ENCODE measurements around the gene HCRTR2. TPM values are rescaled to one million over a fixed set of nuclear protein-coding genes. Genes with fewer than 3 reads are reported as not detected.
A peak's percentile ranks its signal among the peaks of the same experiment; 100 is the strongest.
"Not testable (repeated sequence)": the region's sequence is repeated elsewhere in the genome, so short reads cannot be mapped to it uniquely, and the experiment has no call there.

Gene HCRTR2
- total RNA-seq (2014; rRNA removed; shearing (Covaris generic)) = not detected in 2 replicates

- DNase-seq (ENCODE audit: low spot score) = no peak
Measured at GRCh38 chr6:55174211-55175026, at the start of gene HCRTR2. Gene HCRTR2 (plus strand): TSS chr6:55174515. CDS start chr6:55174588, 73 bp downstream.

- no peak for DNase-seq (ENCODE audit: low spot score)
Measured at GRCh38 chr6:55130806-55131324, 43.5 kb upstream of the HCRTR2 start.

GRCh38 chr6:55131616-55132015, 42.7 kb upstream of the HCRTR2 start:
- no peak for DNase-seq (ENCODE audit: low spot score)

GRCh38 chr6:55136916-55137315, 37.4 kb upstream of the HCRTR2 start:
- no peak for DNase-seq (ENCODE audit: low spot score)

GRCh38 chr6:55137929-55138693, 36.2 kb upstream of the HCRTR2 start:
- DNase-seq (ENCODE audit: low spot score) = no peak

GRCh38 chr6:55141611-55142010, 32.7 kb upstream of the HCRTR2 start:
- no peak for DNase-seq (ENCODE audit: low spot score)

- no peak for DNase-seq (ENCODE audit: low spot score)
Measured at GRCh38 chr6:55142610-55143009, 31.7 kb upstream of the HCRTR2 start.

GRCh38 chr6:55153284-55153683, 21.0 kb upstream of the HCRTR2 start:
- no peak for DNase-seq (ENCODE audit: low spot score)

- not testable (repeated sequence) for DNase-seq (ENCODE audit: low spot score)
Measured at GRCh38 chr6:55158784-55159183, 15.5 kb upstream of the HCRTR2 start.

GRCh38 chr6:55167860-55168259, 6.5 kb upstream of the HCRTR2 start:
- DNase-seq (ENCODE audit: low spot score) = no peak

GRCh38 chr6:55175078-55176049, 1.0 kb downstream of the HCRTR2 start:
- DNase-seq (ENCODE audit: low spot score) = no peak

- DNase-seq (ENCODE audit: low spot score) = no peak
Measured at GRCh38 chr6:55176958-55177357, 2.6 kb downstream of the HCRTR2 start.

GRCh38 chr6:55180258-55180657, 5.9 kb downstream of the HCRTR2 start:
- no peak for DNase-seq (ENCODE audit: low spot score)

GRCh38 chr6:55182016-55182650, 7.8 kb downstream of the HCRTR2 start:
- DNase-seq (ENCODE audit: low spot score) = peak; percentile 14

GRCh38 chr6:55184782-55185530, 10.6 kb downstream of the HCRTR2 start:
- DNase-seq (ENCODE audit: low spot score) = no peak

- no peak for DNase-seq (ENCODE audit: low spot score)
Measured at GRCh38 chr6:55198715-55199114, 24.4 kb downstream of the HCRTR2 start.

GRCh38 chr6:55199239-55199638, 24.9 kb downstream of the HCRTR2 start:
- DNase-seq (ENCODE audit: low spot score) = no peak

- DNase-seq (ENCODE audit: low spot score) = no peak
Measured at GRCh38 chr6:55208478-55209458, 34.5 kb downstream of the HCRTR2 start.

GRCh38 chr6:55210952-55211351, 36.6 kb downstream of the HCRTR2 start:
- DNase-seq (ENCODE audit: low spot score) = no peak
